NCI-H1048 (cell line): ENCODE measurements around the gene CNKSR3.

Experiments used
- DNase-seq: peaks from one replicate; lab custom pipeline; 2025; lab: John Stamatoyannopoulos, UW

CNKSR3 gene

GRCh38 chr6:154457046-154457713 is 53.3 kb downstream of the CNKSR3 start:
- no peak for DNase-seq

GRCh38 chr6:154453329-154453728 is 57.2 kb downstream of the CNKSR3 start:
- DNase-seq: no peak

GRCh38 chr6:154450498-154450897 is 60.0 kb downstream of the CNKSR3 start:
- no peak for DNase-seq

GRCh38 chr6:154448448-154449096 is 61.9 kb downstream of the CNKSR3 start:
- DNase-seq: peak; percentile 31

- DNase-seq: no peak
Observed at GRCh38 chr6:154447954-154448353, 62.5 kb downstream of the CNKSR3 start.

GRCh38 chr6:154446984-154447383 is 63.5 kb downstream of the CNKSR3 start:
- no peak for DNase-seq

GRCh38 chr6:154445417-154445816 is 65.1 kb downstream of the CNKSR3 start:
- DNase-seq: no peak

- DNase-seq: no peak
Observed at GRCh38 chr6:154441995-154442310, 68.5 kb downstream of the CNKSR3 start.

GRCh38 chr6:154440422-154441043 is 70.0 kb downstream of the CNKSR3 start:
- no peak for DNase-seq

- no peak for DNase-seq
Observed at GRCh38 chr6:154440022-154440421, 70.5 kb downstream of the CNKSR3 start.

- DNase-seq: no peak
Observed at GRCh38 chr6:154438882-154439415, 71.5 kb downstream of the CNKSR3 start.

- DNase-seq: no peak
Observed at GRCh38 chr6:154435400-154435945, 75.0 kb downstream of the CNKSR3 start.

GRCh38 chr6:154434662-154435061 is 75.8 kb downstream of the CNKSR3 start:
- DNase-seq: no peak

GRCh38 chr6:154433477-154434241 is 76.8 kb downstream of the CNKSR3 start:
- DNase-seq: no peak

- no peak for DNase-seq
Observed at GRCh38 chr6:154432533-154433476, 77.7 kb downstream of the CNKSR3 start.

GRCh38 chr6:154430481-154430919 is 80.0 kb downstream of the CNKSR3 start:
- no peak for DNase-seq

GRCh38 chr6:154429711-154430110 is 80.8 kb downstream of the CNKSR3 start:
- no peak for DNase-seq

- no peak for DNase-seq
Observed at GRCh38 chr6:154428897-154429296, 81.6 kb downstream of the CNKSR3 start.

GRCh38 chr6:154427446-154427845 is 83.0 kb downstream of the CNKSR3 start:
- no peak for DNase-seq

- DNase-seq: no peak
Observed at GRCh38 chr6:154426997-154427396, 83.5 kb downstream of the CNKSR3 start.

- DNase-seq: no peak
Observed at GRCh38 chr6:154425034-154425433, 85.5 kb downstream of the CNKSR3 start.
